MM.1S (cell line): ENCODE measurements around the gene HSP90AA1.
"Not testable (repeated sequence)": the region's sequence is repeated elsewhere in the genome, so short reads cannot be mapped to it uniquely, and the experiment has no call there.

Experiments used
- DNase-seq: peaks from one replicate; pipeline ENCODE4 v3.0.0-alpha.2; 2015
- H2AFZ ChIP-seq: fragments of 300-600 bp; sonication (generic); 2 replicates; pipeline ENCODE4 v1.6.0; 2016; ENCODE audit warnings: antibody characterized with exemption, low read length
- H3F3A ChIP-seq: fragments of 300-600 bp; sonication (generic); 2 replicates; pipeline ENCODE4 v1.6.1; 2016; ENCODE audit warnings: mild to moderate bottlenecking, antibody characterized with exemption, low read length, moderate library complexity, mixed read lengths; ENCODE audit not compliant: insufficient read depth
- H3K27ac ChIP-seq: fragments of 300-600 bp; sonication (generic); 2 replicates; pipeline ENCODE4 v1.5.1; 2016; ENCODE audit warnings: mild to moderate bottlenecking, low read length
- H3K27me3 ChIP-seq: fragments of 300-600 bp; sonication (generic); replicated peaks from 2 replicates; pipeline ENCODE4 v1.6.0; 2016; ENCODE audit warnings: low read length; ENCODE audit not compliant: insufficient read depth
- H3K36me3 ChIP-seq: fragments of 300-600 bp; sonication (generic); replicated peaks from 2 replicates; pipeline ENCODE4 v1.6.1; 2016; ENCODE audit warnings: mild to moderate bottlenecking, low read length, mixed read lengths; ENCODE audit not compliant: insufficient read depth
- H3K4me1 ChIP-seq: fragments of 300-600 bp; sonication (generic); 2 replicates; pipeline ENCODE4 v1.6.1; 2016; ENCODE audit warnings: low read length, mixed read lengths
- H3K4me2 ChIP-seq: fragments of 300-600 bp; sonication (generic); 2 replicates; pipeline ENCODE4 v1.6.0; 2016; ENCODE audit warnings: low read depth, low read length
- H3K4me3 ChIP-seq: fragments of 300-600 bp; sonication (generic); 2 replicates; pipeline ENCODE4 v1.5.1; 2016; ENCODE audit warnings: low read length, mixed read lengths
- H3K79me2 ChIP-seq: fragments of 300-600 bp; sonication (generic); 2 replicates; pipeline ENCODE4 v1.6.1; 2016; ENCODE audit warnings: mixed run types, low read length, mixed read lengths
- H3K9ac ChIP-seq: fragments of 300-600 bp; sonication (generic); 2 replicates; pipeline ENCODE4 v1.6.1; 2016; ENCODE audit warnings: low read length, mixed read lengths
- H3K9me2 ChIP-seq: fragments of 300-600 bp; sonication (generic); replicated peaks from 2 replicates; pipeline ENCODE4 v1.6.1; 2016; ENCODE audit warnings: mild to moderate bottlenecking, low read length, mixed read lengths; ENCODE audit not compliant: insufficient read depth
- H3K9me3 ChIP-seq: fragments of 300-600 bp; sonication (generic); replicated peaks from 2 replicates; pipeline ENCODE4 v1.6.1; 2016; ENCODE audit warnings: mild to moderate bottlenecking, low read length, mixed read lengths; ENCODE audit not compliant: insufficient read depth
- H4K20me1 ChIP-seq: fragments of 300-600 bp; sonication (generic); 2 replicates; pipeline ENCODE4 v1.6.1; 2016; ENCODE audit warnings: mild to moderate bottlenecking, low read length, moderate library complexity, mixed read lengths; ENCODE audit not compliant: insufficient read depth
- EZH2 ChIP-seq: fragments of 300-600 bp; sonication (generic); optimal IDR thresholded peaks from 2 replicates; pipeline ENCODE3; 2017; ENCODE audit warnings: low read depth, mild to moderate bottlenecking, antibody characterized with exemption, low read length, mixed read lengths
- EZH2phosphoT487 ChIP-seq: fragments of 300-600 bp; sonication (generic); IDR thresholded peaks from 2 replicates; pipeline ENCODE4 v1.6.1; 2018; ENCODE audit warnings: antibody characterized with exemption, low read length
- TF ChIP-seq, protein P1 (sequence below): fragments of 300-600 bp; sonication (generic); IDR thresholded peaks from 2 replicates; pipeline ENCODE4 v1.5.1; 2016; ENCODE audit warnings: antibody characterized with exemption, low read length, mixed read lengths

The HSP90AA1 gene

DNA sequence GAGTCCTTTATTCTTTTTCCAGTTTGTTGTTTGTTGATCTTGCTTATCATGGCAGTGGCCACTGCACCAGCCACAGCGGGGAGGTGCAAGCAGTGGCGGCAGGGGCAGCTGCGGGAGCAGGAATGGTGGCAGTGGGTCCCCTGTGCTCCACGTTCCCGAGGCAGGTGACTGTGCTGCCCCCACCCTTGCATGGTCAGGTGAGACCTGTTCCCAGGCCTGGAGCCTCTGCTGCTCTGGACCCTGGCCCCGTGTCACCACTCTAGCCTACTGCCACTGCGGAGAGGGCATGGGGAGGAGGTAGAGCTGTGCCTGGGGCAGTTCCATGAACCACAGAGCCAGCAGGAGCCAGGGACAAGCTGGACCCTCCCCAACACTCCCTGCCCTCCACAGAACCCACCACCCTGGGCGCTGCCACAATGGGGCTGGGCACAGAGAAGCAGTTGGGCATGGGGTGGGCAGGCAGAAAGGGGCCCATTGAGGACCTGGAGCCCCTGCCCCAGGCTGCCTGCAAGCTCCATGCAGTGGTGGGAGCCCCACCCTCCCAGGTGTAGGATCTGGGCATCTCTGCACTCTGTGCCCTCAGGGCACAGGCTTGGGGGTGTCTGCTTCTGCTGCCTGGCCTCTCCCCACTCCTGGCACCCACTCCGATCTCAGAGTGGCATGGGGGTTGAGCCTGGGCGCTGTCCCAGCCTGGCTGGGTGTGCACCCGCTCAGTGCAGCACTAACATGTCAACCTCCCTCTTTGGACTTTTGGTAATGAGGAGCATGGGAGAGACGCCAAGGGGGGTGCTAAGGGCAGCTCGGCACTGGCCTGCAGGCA lies 29.7 kb upstream of the HSP90AA1 start:
- no peaks in the 10 kb centered on the region for H3K4me1 ChIP-seq
- no peaks in the 10 kb centered on the region for H3K9me2 ChIP-seq
- no peak overlapping the region for H3K9ac ChIP-seq
- H3K79me2 ChIP-seq = no peaks in the 10 kb centered on the region
- H3K4me3 ChIP-seq = no peak overlapping the region
- no peak overlapping the region for H3K27ac ChIP-seq
- H3K4me2 ChIP-seq = no peak overlapping the region
- DNase-seq = no peak
- no peaks in the 10 kb centered on the region for H3K9me3 ChIP-seq
- no peaks in the 10 kb centered on the region for H4K20me1 ChIP-seq
- no peak overlapping the region for H2AFZ ChIP-seq
- no peaks in the 10 kb centered on the region for H3F3A ChIP-seq
- H3K36me3 ChIP-seq = no peaks in the 10 kb centered on the region
- TF ChIP-seq, protein P1, sequence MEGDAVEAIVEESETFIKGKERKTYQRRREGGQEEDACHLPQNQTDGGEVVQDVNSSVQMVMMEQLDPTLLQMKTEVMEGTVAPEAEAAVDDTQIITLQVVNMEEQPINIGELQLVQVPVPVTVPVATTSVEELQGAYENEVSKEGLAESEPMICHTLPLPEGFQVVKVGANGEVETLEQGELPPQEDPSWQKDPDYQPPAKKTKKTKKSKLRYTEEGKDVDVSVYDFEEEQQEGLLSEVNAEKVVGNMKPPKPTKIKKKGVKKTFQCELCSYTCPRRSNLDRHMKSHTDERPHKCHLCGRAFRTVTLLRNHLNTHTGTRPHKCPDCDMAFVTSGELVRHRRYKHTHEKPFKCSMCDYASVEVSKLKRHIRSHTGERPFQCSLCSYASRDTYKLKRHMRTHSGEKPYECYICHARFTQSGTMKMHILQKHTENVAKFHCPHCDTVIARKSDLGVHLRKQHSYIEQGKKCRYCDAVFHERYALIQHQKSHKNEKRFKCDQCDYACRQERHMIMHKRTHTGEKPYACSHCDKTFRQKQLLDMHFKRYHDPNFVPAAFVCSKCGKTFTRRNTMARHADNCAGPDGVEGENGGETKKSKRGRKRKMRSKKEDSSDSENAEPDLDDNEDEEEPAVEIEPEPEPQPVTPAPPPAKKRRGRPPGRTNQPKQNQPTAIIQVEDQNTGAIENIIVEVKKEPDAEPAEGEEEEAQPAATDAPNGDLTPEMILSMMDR = no peak
- TF ChIP-seq EZH2phosphoT487 = no peak
- no peak for TF ChIP-seq EZH2
- H3K27me3 ChIP-seq = no peaks in the 10 kb centered on the region

DNA sequence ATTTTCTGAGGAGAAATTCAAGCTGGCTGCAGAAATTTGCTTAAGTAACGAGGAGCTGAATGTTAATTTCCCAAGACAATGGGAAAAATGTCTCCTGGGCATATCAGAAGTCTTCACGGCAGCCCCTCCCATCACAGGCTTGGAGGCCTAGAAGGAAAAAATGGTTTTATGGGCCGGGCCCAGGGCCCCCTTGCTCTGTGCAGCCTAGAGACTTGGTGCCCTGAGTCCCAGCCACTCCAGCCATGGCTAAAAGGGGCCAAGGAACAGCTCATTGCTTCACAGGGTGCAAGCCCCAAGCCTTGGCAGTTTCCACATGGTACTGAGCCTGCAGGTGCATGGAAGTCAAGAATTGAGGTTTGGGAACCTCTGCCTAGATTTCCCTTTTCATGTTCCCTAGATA lies 24.3 kb upstream of the HSP90AA1 start:
- H2AFZ ChIP-seq = no peak overlapping the region
- no peak for DNase-seq
- no peaks in the 10 kb centered on the region for H3K27me3 ChIP-seq
- no peaks in the 10 kb centered on the region for H3F3A ChIP-seq
- H3K36me3 ChIP-seq = no peaks in the 10 kb centered on the region
- TF ChIP-seq, protein P1 = no peak
- TF ChIP-seq EZH2 (no peak), EZH2phosphoT487 (no peak)
- no peaks in the 10 kb centered on the region for H3K79me2 ChIP-seq
- no peaks in the 10 kb centered on the region for H3K9me2 ChIP-seq
- H3K9me3 ChIP-seq = no peaks in the 10 kb centered on the region
- H3K4me3 ChIP-seq = no peak overlapping the region
- no peak overlapping the region for H3K27ac ChIP-seq
- H3K4me2 ChIP-seq = no peak overlapping the region
- no peaks in the 10 kb centered on the region for H3K4me1 ChIP-seq
- H3K9ac ChIP-seq = no peak overlapping the region
- H4K20me1 ChIP-seq = no peaks in the 10 kb centered on the region

DNA sequence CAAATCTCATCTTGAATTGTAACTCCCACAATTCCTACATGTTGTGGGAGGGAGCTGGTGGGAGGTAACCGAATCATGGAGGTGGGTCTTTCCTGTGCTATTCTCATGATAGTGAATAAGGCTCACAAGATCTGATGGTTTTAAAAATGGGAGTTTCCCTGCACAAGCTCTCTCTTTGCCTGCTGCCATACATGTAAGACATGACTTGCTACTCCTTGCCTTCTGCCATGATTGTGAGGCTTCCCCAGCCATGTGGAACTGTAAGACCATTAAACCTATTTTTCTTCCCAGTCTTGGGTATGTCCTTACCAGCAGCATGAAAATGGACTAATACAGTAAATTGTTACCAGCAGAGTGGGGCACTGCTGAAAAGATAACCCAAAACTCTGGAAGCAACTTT lies 22.5 kb upstream of the HSP90AA1 start:
- not testable (repeated sequence) for H3F3A ChIP-seq, H3K4me1 ChIP-seq

DNA sequence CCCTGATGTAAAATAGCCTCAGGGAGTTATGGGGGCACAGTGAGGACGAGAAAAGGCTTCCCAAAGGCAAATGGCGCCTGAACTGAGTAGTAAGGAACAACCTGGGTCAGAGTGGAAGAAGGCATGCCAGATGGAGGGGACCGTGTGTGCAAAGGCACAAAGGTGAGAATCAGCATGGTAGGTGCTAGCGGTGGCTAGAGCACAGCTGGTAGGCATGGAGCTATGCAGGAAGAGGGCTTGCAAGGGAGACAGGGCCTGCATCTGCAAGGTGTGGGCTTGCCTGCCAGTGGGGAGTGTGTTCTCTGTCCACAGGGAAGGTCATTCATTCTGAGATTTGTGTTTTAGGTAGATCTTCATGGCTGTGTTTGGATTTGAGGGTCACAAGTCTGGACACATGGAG lies 18.5 kb upstream of the HSP90AA1 start:
- Histone ChIP-seq H3K4me3 (no peak overlapping the region), H3K4me2 (no peak overlapping the region), H3K36me3 (no peaks in the 10 kb centered on the region), H3K9ac (no peak overlapping the region), H3K27me3 (no peaks in the 10 kb centered on the region), H3K9me3 (no peaks in the 10 kb centered on the region), H3K27ac (no peak overlapping the region), H3K4me1 (no peaks in the 10 kb centered on the region), H3F3A (no peaks in the 10 kb centered on the region), H3K9me2 (no peaks in the 10 kb centered on the region), H3K79me2 (no peaks in the 10 kb centered on the region), H2AFZ (no peak overlapping the region), H4K20me1 (no peaks in the 10 kb centered on the region)
- no peak for DNase-seq
- TF ChIP-seq EZH2phosphoT487 (no peak), EZH2 (no peak)
- TF ChIP-seq, protein P1 = no peak

More for the DNA sequence above, 22.5 kb upstream of the HSP90AA1 start:
- H3K36me3 ChIP-seq, H3K79me2 ChIP-seq, H3K27me3 ChIP-seq, H3K4me2 ChIP-seq, H3K9me2 ChIP-seq, DNase-seq, H3K9me3 ChIP-seq, H2AFZ ChIP-seq, H3K9ac ChIP-seq, H4K20me1 ChIP-seq, H3K4me3 ChIP-seq, H3K27ac ChIP-seq: not testable (repeated sequence)
